CD14-positive monocyte (primary cell): ENCODE measurements around the gene SLCO3A1. TPM values are rescaled to one million over a fixed set of nuclear protein-coding genes. Genes with fewer than 3 reads are reported as not detected.
A peak's percentile ranks its signal among the peaks of the same experiment; 100 is the strongest.

Experiments
- DNase-seq, 3 donors: peaks; one replicate each; pipeline ENCODE4 v3.0.0-alpha.2; 2011 to 2022
- H2AFZ ChIP-seq: 2 replicates; pipeline ENCODE4 v1.6.0; 2012; ENCODE audit warnings: mild to moderate bottlenecking, low read depth, low read length, inconsistent platforms; ENCODE audit not compliant: insufficient read depth, poor library complexity, severe bottlenecking
- H3K27ac ChIP-seq, 2 donors: 1 replicate in 1 of 2; 2 replicates in 1 of 2; pipeline ENCODE4 v1.5.1; 2012 to 2013; ENCODE audit warnings: low read length in 2 of 2, control low read depth in 1 of 2, inconsistent platforms in 1 of 2, low read depth in 1 of 2, mild to moderate bottlenecking in 1 of 2
- H3K27me3 ChIP-seq, 2 donors: one replicate each; pipeline versions ENCODE4 v1.6.0 to v1.6.1; 2011 to 2013; ENCODE audit warnings: low read length in 2 of 2; ENCODE audit not compliant: control insufficient read depth in 2 of 2, insufficient read depth in 2 of 2
- H3K36me3 ChIP-seq, 2 donors: replicated peaks in 1 of 2; 1 replicate in 1 of 2; 2 replicates in 1 of 2; pipeline versions ENCODE4 v1.5.1 to v1.6.1; 2012 to 2013; ENCODE audit warnings: low read length in 2 of 2, control low read depth in 1 of 2, inconsistent platforms in 1 of 2, mild to moderate bottlenecking in 1 of 2; ENCODE audit not compliant: insufficient read depth in 2 of 2, control insufficient read depth in 1 of 2
- H3K4me1 ChIP-seq, 2 donors: 1 replicate in 1 of 2; 2 replicates in 1 of 2; pipeline versions ENCODE4 v1.5.1 to v1.6.1; 2012 to 2013; ENCODE audit warnings: low read length in 2 of 2, control low read depth in 1 of 2, inconsistent platforms in 1 of 2, mild to moderate bottlenecking in 1 of 2, moderate library complexity in 1 of 2; ENCODE audit not compliant: insufficient read depth in 2 of 2, control insufficient read depth in 1 of 2
- H3K4me2 ChIP-seq: replicated peaks from 2 replicates; pipeline ENCODE3; 2012; ENCODE audit warnings: low read length, moderate library complexity, mild to moderate bottlenecking; ENCODE audit not compliant: poor library complexity, severe bottlenecking; ENCODE audit errors: extremely low read depth
- H3K4me3 ChIP-seq, 3 experiments: fragments of 200-600 bp in 1 of 3; sonication (generic) in 1 of 3; replicated peaks in 1 of 3; 1 replicate in 2 of 3; 2 replicates in 1 of 3; pipeline ENCODE4 v1.5.1; 2011 to 2013; ENCODE audit warnings: low read length in 3 of 3, mild to moderate bottlenecking in 3 of 3, control low read depth in 2 of 3, low read depth in 2 of 3, inconsistent platforms in 1 of 3, moderate library complexity in 1 of 3
- H3K79me2 ChIP-seq: 2 replicates; pipeline ENCODE4 v1.6.0; 2012; ENCODE audit warnings: mild to moderate bottlenecking, control low read depth, inconsistent platforms, low read length, moderate library complexity; ENCODE audit not compliant: insufficient read depth
- H3K9ac ChIP-seq: 2 replicates; pipeline ENCODE4 v1.6.0; 2017; ENCODE audit warnings: low read length, mild to moderate bottlenecking; ENCODE audit not compliant: insufficient read depth, poor library complexity, severe bottlenecking
- H3K9me3 ChIP-seq, 2 donors: replicated peaks in 1 of 2; 1 replicate in 1 of 2; 2 replicates in 1 of 2; pipeline versions ENCODE4 v1.5.1 to v1.6.1; 2012 to 2013; ENCODE audit warnings: low read length in 2 of 2, control low read depth in 1 of 2; ENCODE audit not compliant: control insufficient read depth in 1 of 2, insufficient read depth in 1 of 2
- H4K20me1 ChIP-seq: 2 replicates; pipeline ENCODE4 v1.6.0; 2012; ENCODE audit warnings: mild to moderate bottlenecking, low read length, control low read depth, moderate library complexity; ENCODE audit not compliant: insufficient read depth
- H3K27ac Mint-ChIP-seq, 7 donors: one replicate each; pipeline ENCODE4 v1.8.0; 2020; ENCODE audit warnings: mild to moderate bottlenecking in 7 of 7, mixed read lengths in 7 of 7, moderate library complexity in 6 of 7, inconsistent platforms in 2 of 7
- H3K27me3 Mint-ChIP-seq, 3 donors: one replicate each; pipeline ENCODE4 v1.8.0; 2021 to 2022; ENCODE audit warnings: low read depth in 3 of 3, mild to moderate bottlenecking in 3 of 3, mixed read lengths in 3 of 3, moderate library complexity in 3 of 3, inconsistent platforms in 1 of 3
- H3K36me3 Mint-ChIP-seq, 2 donors: one replicate each; pipeline ENCODE4 v1.8.0; 2020; ENCODE audit warnings: mixed read lengths in 2 of 2, inconsistent platforms in 1 of 2, mild to moderate bottlenecking in 1 of 2
- H3K4me1 Mint-ChIP-seq: one replicate; pipeline ENCODE4 v1.8.0; 2020; ENCODE audit warnings: mild to moderate bottlenecking, mixed read lengths
- H3K4me3 Mint-ChIP-seq, 2 donors: one replicate each; pipeline ENCODE4 v1.8.0; 2020; ENCODE audit warnings: mild to moderate bottlenecking in 2 of 2, mixed read lengths in 2 of 2, moderate library complexity in 1 of 2
- H3K9me3 Mint-ChIP-seq, 7 donors: one replicate each; pipeline ENCODE4 v1.8.0; 2020 to 2022; ENCODE audit warnings: mixed read lengths in 7 of 7, mild to moderate bottlenecking in 6 of 7, moderate library complexity in 6 of 7, inconsistent platforms in 2 of 7
- CTCF ChIP-seq: fragments of 200-600 bp; IDR thresholded peaks from one replicate; pipeline ENCODE4 v1.8.0; 2022; ENCODE audit warnings: antibody characterized with exemption, mild to moderate bottlenecking
- WGBS: methylation state at CpG from one replicate; pipeline ENCODE4 v1.1.5; 2013; ENCODE audit warnings: missing lambda C conversion rate; ENCODE audit not compliant: insufficient coverage; 5-methylcytosine and 5-hydroxymethylcytosine counted together
- intact Hi-C, 2 donors: fragments of 100-400 bp; cut with micrococcal nuclease; formaldehyde crosslinking; loops; one replicate each; pipeline versions ENCODE4 v1.15.0 to v1.15.1; 2023
- polyA plus RNA-seq, 3 donors: library from polyadenylated mRNA; depleted of rRNA in 1 of 3; unstranded in 2 of 3; stranded (reverse) in 1 of 3; fragments of 300-500 nt in 2 of 3; fragments of >200 nt in 1 of 3; fragmentation: Illumina TruSeq in 2 of 3; gene quantifications; 1 replicate in 2 of 3; 2 replicates in 1 of 3; pipeline ENCODE4 v1.2.3, GENCODE V29; 2012 to 2021

The SLCO3A1 gene
- polyA plus RNA-seq, 3 donors, result 53.7 to 76.2 (median 62.8) TPM

GRCh38 chr15:91876187-91876586 is 22.7 kb downstream of the SLCO3A1 start:
- H3K4me3 ChIP-seq, result no peak overlapping the region
- no peaks in the 10 kb centered on the region for H3K27me3 Mint-ChIP-seq
- H3K4me2 ChIP-seq, result no peak overlapping the region
- H3K79me2 ChIP-seq, result peaks cover 99% of the 10 kb centered on the region
- intact Hi-C loops, result no loop called here
- no peak overlapping the region for H3K9ac ChIP-seq
- H3K36me3 Mint-ChIP-seq, result peaks cover 29 to 67% of the 10 kb centered on the region in 2 donors
- H3K4me1 Mint-ChIP-seq, result peaks cover 48% of the 10 kb centered on the region
- H3K27me3 ChIP-seq, result no peaks in the 10 kb centered on the region
- no peaks in the 10 kb centered on the region for H3K9me3 ChIP-seq
- H3K27ac Mint-ChIP-seq, result peak overlapping the region in 1 of 7 donors; percentile 11
- 100% methylated on average over 2 of the region's 5 CpGs for WGBS
- peaks cover 0 to 3% (median 0%) of the 10 kb centered on the region in 7 donors for H3K9me3 Mint-ChIP-seq
- DNase-seq, result no peak
- H4K20me1 ChIP-seq, result peaks cover 99% of the 10 kb centered on the region
- H3K27ac ChIP-seq, result no peak overlapping the region
- H3K4me3 Mint-ChIP-seq, result no peak overlapping the region
- TF ChIP-seq CTCF, result no peak
- peaks cover 18 to 22% of the 10 kb centered on the region in 2 donors for H3K4me1 ChIP-seq
- peaks cover 4 to 37% of the 10 kb centered on the region in 2 donors for H3K36me3 ChIP-seq
- no peak overlapping the region for H2AFZ ChIP-seq

GRCh38 chr15:91878319-91878870 is 24.9 kb downstream of the SLCO3A1 start:
- H3K27ac ChIP-seq, result no peak overlapping the region
- H2AFZ ChIP-seq, result no peak overlapping the region
- Mint-ChIP-seq H3K4me3 (no peak overlapping the region), H3K27me3 (no peaks in the 10 kb centered on the region), H3K27ac (no peak overlapping the region), H3K36me3 (peaks cover 32 to 73% of the 10 kb centered on the region in 2 donors), H3K9me3 (peaks cover 0 to 3% (median 0%) of the 10 kb centered on the region in 7 donors), H3K4me1 (peaks cover 42% of the 10 kb centered on the region)
- peaks cover 100% of the 10 kb centered on the region for H4K20me1 ChIP-seq
- peaks cover 4 to 5% of the 10 kb centered on the region in 2 donors for H3K4me1 ChIP-seq
- no peak overlapping the region for H3K9ac ChIP-seq
- no peak for TF ChIP-seq CTCF
- peaks cover 4 to 28% of the 10 kb centered on the region in 2 donors for H3K36me3 ChIP-seq
- no peak overlapping the region for H3K4me3 ChIP-seq
- no peaks in the 10 kb centered on the region for H3K9me3 ChIP-seq
- DNase-seq, result no peak
- over 99% methylated on average over 10 of the region's 10 CpGs for WGBS
- H3K4me2 ChIP-seq, result no peak overlapping the region
- H3K27me3 ChIP-seq, result no peaks in the 10 kb centered on the region
- intact Hi-C loops, result no loop called here
- H3K79me2 ChIP-seq, result peaks cover 100% of the 10 kb centered on the region
